Coronary artery (tissue), 2 donors: ENCODE data around the gene MT1A.

Experiments used
- DNase-seq: peaks from one replicate; pipeline ENCODE4 v3.0.0-alpha.2; 2017; ENCODE audit warnings: low spot score
- H3K27ac ChIP-seq, 2 donors: fragments of 200-600 bp; sonication (generic); one replicate each; pipeline ENCODE4 v1.5.1; 2016 to 2019
- H3K4me3 ChIP-seq: fragments of 200-600 bp; sonication (generic); 2 replicates; pipeline ENCODE4 v1.5.1; 2016; ENCODE audit warnings: mild to moderate bottlenecking, moderate library complexity
- TF ChIP-seq, protein P1 (sequence below): fragments of 200-600 bp; sonication (generic); IDR thresholded peaks from one replicate; pipeline ENCODE4 v1.5.1; 2019; ENCODE audit warnings: antibody characterized with exemption

The MT1A gene

DNA sequence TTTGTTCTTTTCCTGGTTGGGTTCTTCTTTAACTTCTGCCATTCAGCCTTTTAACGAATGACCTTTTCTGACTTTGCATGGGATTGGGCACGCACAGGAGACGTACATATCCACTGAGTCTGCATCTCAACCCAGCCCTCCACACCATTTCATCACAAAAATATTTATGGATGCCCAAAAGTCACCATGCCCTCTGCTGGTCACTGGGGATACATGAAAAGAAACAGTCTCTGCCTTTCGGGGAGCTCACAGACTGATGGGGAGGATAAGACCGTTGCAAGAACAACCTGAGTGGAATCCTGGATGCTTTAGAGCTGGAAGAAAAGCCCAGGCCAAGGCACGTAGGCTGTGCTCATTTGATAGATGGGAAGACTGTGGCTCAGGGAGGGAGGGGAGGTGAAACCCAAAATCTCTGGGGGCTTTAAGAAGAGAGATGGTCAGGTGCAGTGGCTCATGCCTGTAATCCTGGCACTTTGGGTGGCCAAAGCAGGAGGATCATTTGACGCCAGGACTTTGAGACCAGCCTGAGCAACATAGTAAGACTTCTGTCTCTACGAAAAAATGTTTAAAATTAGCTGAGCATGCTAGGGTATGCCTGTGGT, 38.0 kb upstream of the MT1A start:
- TF ChIP-seq, protein P1, sequence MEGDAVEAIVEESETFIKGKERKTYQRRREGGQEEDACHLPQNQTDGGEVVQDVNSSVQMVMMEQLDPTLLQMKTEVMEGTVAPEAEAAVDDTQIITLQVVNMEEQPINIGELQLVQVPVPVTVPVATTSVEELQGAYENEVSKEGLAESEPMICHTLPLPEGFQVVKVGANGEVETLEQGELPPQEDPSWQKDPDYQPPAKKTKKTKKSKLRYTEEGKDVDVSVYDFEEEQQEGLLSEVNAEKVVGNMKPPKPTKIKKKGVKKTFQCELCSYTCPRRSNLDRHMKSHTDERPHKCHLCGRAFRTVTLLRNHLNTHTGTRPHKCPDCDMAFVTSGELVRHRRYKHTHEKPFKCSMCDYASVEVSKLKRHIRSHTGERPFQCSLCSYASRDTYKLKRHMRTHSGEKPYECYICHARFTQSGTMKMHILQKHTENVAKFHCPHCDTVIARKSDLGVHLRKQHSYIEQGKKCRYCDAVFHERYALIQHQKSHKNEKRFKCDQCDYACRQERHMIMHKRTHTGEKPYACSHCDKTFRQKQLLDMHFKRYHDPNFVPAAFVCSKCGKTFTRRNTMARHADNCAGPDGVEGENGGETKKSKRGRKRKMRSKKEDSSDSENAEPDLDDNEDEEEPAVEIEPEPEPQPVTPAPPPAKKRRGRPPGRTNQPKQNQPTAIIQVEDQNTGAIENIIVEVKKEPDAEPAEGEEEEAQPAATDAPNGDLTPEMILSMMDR, result no peak

DNA sequence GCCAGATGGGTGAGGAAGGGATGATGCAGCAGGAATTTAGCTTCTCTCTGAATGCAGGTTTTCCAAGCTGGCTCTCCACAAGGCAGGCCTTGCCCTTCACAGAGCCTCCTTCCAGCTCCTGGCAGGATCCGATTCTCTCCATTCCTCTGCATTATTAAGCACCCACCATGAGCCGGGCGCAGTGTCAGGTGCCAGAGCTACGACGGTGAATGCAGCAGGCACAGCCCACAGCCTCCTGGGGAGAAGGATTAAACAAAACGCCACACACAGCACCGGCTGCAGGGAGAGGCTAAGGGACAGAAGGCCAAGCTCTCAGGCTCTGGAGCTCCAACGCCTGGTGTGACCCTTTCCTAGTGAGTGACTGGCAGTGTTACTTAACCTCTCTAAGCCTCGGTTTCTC, 37.1 kb upstream of the MT1A start:
- Histone ChIP-seq H3K27ac (no peak overlapping the region), H3K4me3 (no peak overlapping the region)
- no peak for DNase-seq
- TF ChIP-seq, protein P1, result no peak

More for the DNA sequence above, 38.0 kb upstream of the MT1A start:
- Histone ChIP-seq H3K4me3 (no peak overlapping the region), H3K27ac (no peak overlapping the region)
- DNase-seq, result no peak

DNA sequence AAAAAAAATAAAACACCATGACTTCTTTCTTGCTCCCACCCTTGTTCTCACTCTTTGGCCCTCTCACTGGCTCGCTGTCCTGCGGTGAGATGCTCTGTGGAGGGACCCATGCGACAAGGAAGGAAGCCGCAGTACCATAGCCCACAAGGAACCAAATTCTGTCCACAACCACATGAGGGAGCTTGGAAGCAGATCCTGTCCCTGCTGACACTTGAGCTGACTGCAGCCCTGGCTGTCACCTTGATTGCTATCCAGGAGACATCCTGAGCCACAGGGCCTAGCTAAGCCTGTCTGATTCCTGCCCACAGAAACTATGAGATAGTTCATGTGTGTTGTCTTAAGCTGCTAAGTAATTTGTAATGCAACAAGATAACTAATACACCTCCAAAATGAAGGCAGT, 34.9 kb upstream of the MT1A start:
- no peak overlapping the region for H3K4me3 ChIP-seq
- DNase-seq, result no peak
- H3K27ac ChIP-seq, result no peak overlapping the region
- TF ChIP-seq, protein P1, result no peak

DNA sequence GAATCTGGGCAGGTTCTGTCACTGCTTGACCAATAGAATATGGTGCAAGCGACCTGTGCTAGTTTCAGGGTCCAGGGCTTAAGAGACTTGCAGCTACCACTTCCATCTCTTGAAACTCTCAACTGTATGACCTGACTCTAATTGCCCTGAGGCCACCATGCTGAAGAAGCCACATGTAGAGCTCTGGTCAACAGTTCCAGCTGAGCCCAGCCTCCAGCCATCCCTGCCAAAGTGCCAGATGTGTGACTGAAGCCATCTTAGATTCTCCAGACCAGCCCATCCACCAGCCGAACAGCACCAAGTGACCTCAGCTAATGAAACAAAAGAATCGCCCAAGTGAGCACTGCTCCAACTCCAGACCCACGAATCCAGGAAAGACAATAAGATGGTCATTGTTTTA, 33.5 kb upstream of the MT1A start:
- no peak for DNase-seq
- Histone ChIP-seq H3K27ac (no peak overlapping the region), H3K4me3 (no peak overlapping the region)
- TF ChIP-seq, protein P1, result no peak

DNA sequence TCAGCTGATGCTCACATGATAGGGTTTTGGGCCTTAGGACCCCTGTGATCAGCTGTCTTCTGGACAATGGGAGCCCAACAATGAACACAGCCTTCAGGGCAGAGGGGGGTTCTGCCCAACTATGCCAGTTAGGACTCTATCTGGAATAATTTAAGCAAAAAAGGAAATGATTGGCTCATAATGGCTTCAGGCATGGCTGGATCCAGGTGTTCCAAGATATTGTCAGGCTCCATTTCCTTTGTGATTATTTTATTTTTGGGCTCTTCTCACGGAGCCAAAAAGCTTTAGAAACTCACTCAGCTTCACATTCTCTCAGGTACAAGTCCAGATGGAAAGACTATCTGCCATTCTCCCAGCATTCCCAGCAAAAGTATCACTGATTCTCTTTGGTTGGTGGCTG, 33.0 kb upstream of the MT1A start:
- DNase-seq, result no peak
- peak overlapping the region; percentile 91 to 93 for H3K27ac ChIP-seq
- no peak overlapping the region for H3K4me3 ChIP-seq
- TF ChIP-seq, protein P1, result no peak

DNA sequence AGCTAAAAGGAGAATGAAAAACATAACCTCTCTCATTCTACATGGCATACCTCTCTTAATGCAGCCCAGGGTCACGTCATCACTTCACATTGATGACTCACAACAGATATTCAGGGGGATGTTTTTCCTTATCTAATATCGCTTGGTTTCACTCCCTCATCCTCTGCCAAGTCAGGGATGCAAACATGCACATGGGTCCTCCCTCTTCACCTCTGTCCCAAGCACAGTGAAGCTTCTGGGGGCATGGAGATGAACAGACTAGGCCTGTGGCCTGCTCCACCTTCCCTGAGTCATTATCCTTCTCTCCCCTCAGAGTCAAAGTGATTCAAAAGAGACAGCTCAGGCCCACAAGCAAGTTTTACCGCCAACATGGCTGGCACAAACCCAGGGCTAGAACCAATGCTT, 32.4 kb upstream of the MT1A start:
- TF ChIP-seq, protein P1, result no peak
- H3K4me3 ChIP-seq, result no peak overlapping the region
- no peak for DNase-seq
- peak overlapping the region; percentile 91 to 93 for H3K27ac ChIP-seq

DNA sequence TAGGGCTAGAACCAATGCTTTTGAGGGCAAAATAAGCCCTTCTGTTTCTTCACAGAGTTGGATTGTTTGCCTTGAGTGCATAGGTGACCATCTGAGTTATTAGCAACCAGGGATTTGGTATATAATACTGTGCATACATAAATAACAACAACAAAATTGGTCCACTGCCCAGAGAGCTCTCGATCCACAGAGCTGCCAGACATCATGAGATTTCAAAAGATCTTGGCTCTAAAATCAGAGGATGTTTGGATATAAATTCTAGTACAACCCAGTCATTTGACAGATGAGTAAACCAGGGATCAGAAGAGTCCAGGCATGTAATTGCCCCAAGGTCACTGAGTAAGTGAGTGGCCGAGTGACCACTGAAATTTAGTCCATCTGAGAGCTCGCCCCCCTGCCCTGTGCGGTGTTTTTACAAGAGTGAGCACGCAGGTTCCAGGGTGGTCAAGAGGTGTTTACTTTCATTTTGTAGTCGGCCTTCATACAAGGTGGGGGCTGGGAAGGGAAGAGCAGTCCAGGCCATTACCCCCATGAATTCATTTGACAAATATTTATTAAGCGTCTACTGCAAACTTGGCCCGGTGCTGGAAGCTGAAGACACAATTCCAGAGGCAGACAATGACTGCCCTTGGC, 31.9 kb upstream of the MT1A start:
- TF ChIP-seq, protein P1, result no peak
- H3K4me3 ChIP-seq, result peak overlapping the region; percentile 82
- no peak for DNase-seq
- H3K27ac ChIP-seq, result peak overlapping the region; percentile 91 to 93
